MM.1S (cell line): Measurements from ENCODE around the gene TULP4.

Source experiments
- DNase-seq: peaks from one replicate; pipeline ENCODE4 v3.0.0-alpha.2; 2015
- H2AFZ ChIP-seq: fragments of 300-600 bp; sonication (generic); 2 replicates; pipeline ENCODE4 v1.6.0; 2016; ENCODE audit warnings: antibody characterized with exemption, low read length
- H3F3A ChIP-seq: fragments of 300-600 bp; sonication (generic); 2 replicates; pipeline ENCODE4 v1.6.1; 2016; ENCODE audit warnings: mild to moderate bottlenecking, antibody characterized with exemption, low read length, moderate library complexity, mixed read lengths; ENCODE audit not compliant: insufficient read depth
- H3K27ac ChIP-seq: fragments of 300-600 bp; sonication (generic); 2 replicates; pipeline ENCODE4 v1.5.1; 2016; ENCODE audit warnings: mild to moderate bottlenecking, low read length
- H3K27me3 ChIP-seq: fragments of 300-600 bp; sonication (generic); replicated peaks from 2 replicates; pipeline ENCODE4 v1.6.0; 2016; ENCODE audit warnings: low read length; ENCODE audit not compliant: insufficient read depth
- H3K36me3 ChIP-seq: fragments of 300-600 bp; sonication (generic); replicated peaks from 2 replicates; pipeline ENCODE4 v1.6.1; 2016; ENCODE audit warnings: mild to moderate bottlenecking, low read length, mixed read lengths; ENCODE audit not compliant: insufficient read depth
- H3K4me1 ChIP-seq: fragments of 300-600 bp; sonication (generic); 2 replicates; pipeline ENCODE4 v1.6.1; 2016; ENCODE audit warnings: low read length, mixed read lengths
- H3K4me2 ChIP-seq: fragments of 300-600 bp; sonication (generic); 2 replicates; pipeline ENCODE4 v1.6.0; 2016; ENCODE audit warnings: low read depth, low read length
- H3K4me3 ChIP-seq: fragments of 300-600 bp; sonication (generic); 2 replicates; pipeline ENCODE4 v1.5.1; 2016; ENCODE audit warnings: low read length, mixed read lengths
- H3K79me2 ChIP-seq: fragments of 300-600 bp; sonication (generic); 2 replicates; pipeline ENCODE4 v1.6.1; 2016; ENCODE audit warnings: mixed run types, low read length, mixed read lengths
- H3K9ac ChIP-seq: fragments of 300-600 bp; sonication (generic); 2 replicates; pipeline ENCODE4 v1.6.1; 2016; ENCODE audit warnings: low read length, mixed read lengths
- H3K9me2 ChIP-seq: fragments of 300-600 bp; sonication (generic); replicated peaks from 2 replicates; pipeline ENCODE4 v1.6.1; 2016; ENCODE audit warnings: mild to moderate bottlenecking, low read length, mixed read lengths; ENCODE audit not compliant: insufficient read depth
- H3K9me3 ChIP-seq: fragments of 300-600 bp; sonication (generic); replicated peaks from 2 replicates; pipeline ENCODE4 v1.6.1; 2016; ENCODE audit warnings: mild to moderate bottlenecking, low read length, mixed read lengths; ENCODE audit not compliant: insufficient read depth
- H4K20me1 ChIP-seq: fragments of 300-600 bp; sonication (generic); 2 replicates; pipeline ENCODE4 v1.6.1; 2016; ENCODE audit warnings: mild to moderate bottlenecking, low read length, moderate library complexity, mixed read lengths; ENCODE audit not compliant: insufficient read depth
- EZH2 ChIP-seq: fragments of 300-600 bp; sonication (generic); optimal IDR thresholded peaks from 2 replicates; pipeline ENCODE3; 2017; ENCODE audit warnings: low read depth, mild to moderate bottlenecking, antibody characterized with exemption, low read length, mixed read lengths
- EZH2phosphoT487 ChIP-seq: fragments of 300-600 bp; sonication (generic); IDR thresholded peaks from 2 replicates; pipeline ENCODE4 v1.6.1; 2018; ENCODE audit warnings: antibody characterized with exemption, low read length
- TF ChIP-seq, protein P1 (sequence below): fragments of 300-600 bp; sonication (generic); IDR thresholded peaks from 2 replicates; pipeline ENCODE4 v1.5.1; 2016; ENCODE audit warnings: antibody characterized with exemption, low read length, mixed read lengths

The TULP4 gene

GRCh38 chr6:158353883-158354877 lies 41.9 kb downstream of the TULP4 start:
- DNase-seq, result no peak
- no peaks in the 10 kb centered on the region for H3F3A ChIP-seq
- no peaks in the 10 kb centered on the region for H3K36me3 ChIP-seq
- TF ChIP-seq EZH2phosphoT487 (no peak), EZH2 (no peak)
- TF ChIP-seq, protein P1, sequence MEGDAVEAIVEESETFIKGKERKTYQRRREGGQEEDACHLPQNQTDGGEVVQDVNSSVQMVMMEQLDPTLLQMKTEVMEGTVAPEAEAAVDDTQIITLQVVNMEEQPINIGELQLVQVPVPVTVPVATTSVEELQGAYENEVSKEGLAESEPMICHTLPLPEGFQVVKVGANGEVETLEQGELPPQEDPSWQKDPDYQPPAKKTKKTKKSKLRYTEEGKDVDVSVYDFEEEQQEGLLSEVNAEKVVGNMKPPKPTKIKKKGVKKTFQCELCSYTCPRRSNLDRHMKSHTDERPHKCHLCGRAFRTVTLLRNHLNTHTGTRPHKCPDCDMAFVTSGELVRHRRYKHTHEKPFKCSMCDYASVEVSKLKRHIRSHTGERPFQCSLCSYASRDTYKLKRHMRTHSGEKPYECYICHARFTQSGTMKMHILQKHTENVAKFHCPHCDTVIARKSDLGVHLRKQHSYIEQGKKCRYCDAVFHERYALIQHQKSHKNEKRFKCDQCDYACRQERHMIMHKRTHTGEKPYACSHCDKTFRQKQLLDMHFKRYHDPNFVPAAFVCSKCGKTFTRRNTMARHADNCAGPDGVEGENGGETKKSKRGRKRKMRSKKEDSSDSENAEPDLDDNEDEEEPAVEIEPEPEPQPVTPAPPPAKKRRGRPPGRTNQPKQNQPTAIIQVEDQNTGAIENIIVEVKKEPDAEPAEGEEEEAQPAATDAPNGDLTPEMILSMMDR, result no peak
- no peaks in the 10 kb centered on the region for H3K27me3 ChIP-seq
- no peaks in the 10 kb centered on the region for H3K4me1 ChIP-seq
- H3K9me2 ChIP-seq, result no peaks in the 10 kb centered on the region
- no peak overlapping the region for H3K27ac ChIP-seq
- H3K4me2 ChIP-seq, result no peak overlapping the region
- no peaks in the 10 kb centered on the region for H3K79me2 ChIP-seq
- H2AFZ ChIP-seq, result no peak overlapping the region
- no peak overlapping the region for H3K4me3 ChIP-seq
- H4K20me1 ChIP-seq, result no peaks in the 10 kb centered on the region
- no peaks in the 10 kb centered on the region for H3K9me3 ChIP-seq
- H3K9ac ChIP-seq, result no peak overlapping the region

GRCh38 chr6:158356586-158357546 lies 44.6 kb downstream of the TULP4 start:
- TF ChIP-seq EZH2 (no peak), EZH2phosphoT487 (no peak)
- TF ChIP-seq, protein P1, result no peak
- no peak overlapping the region for H3K4me3 ChIP-seq
- no peak for DNase-seq
- no peaks in the 10 kb centered on the region for H3K36me3 ChIP-seq
- H3K9me2 ChIP-seq, result no peaks in the 10 kb centered on the region
- H2AFZ ChIP-seq, result no peak overlapping the region
- H3K9me3 ChIP-seq, result no peaks in the 10 kb centered on the region
- no peaks in the 10 kb centered on the region for H3F3A ChIP-seq
- no peaks in the 10 kb centered on the region for H3K79me2 ChIP-seq
- no peak overlapping the region for H3K27ac ChIP-seq
- H3K9ac ChIP-seq, result no peak overlapping the region
- H3K4me2 ChIP-seq, result no peak overlapping the region
- no peaks in the 10 kb centered on the region for H3K4me1 ChIP-seq
- H4K20me1 ChIP-seq, result no peaks in the 10 kb centered on the region
- H3K27me3 ChIP-seq, result no peaks in the 10 kb centered on the region

DNA sequence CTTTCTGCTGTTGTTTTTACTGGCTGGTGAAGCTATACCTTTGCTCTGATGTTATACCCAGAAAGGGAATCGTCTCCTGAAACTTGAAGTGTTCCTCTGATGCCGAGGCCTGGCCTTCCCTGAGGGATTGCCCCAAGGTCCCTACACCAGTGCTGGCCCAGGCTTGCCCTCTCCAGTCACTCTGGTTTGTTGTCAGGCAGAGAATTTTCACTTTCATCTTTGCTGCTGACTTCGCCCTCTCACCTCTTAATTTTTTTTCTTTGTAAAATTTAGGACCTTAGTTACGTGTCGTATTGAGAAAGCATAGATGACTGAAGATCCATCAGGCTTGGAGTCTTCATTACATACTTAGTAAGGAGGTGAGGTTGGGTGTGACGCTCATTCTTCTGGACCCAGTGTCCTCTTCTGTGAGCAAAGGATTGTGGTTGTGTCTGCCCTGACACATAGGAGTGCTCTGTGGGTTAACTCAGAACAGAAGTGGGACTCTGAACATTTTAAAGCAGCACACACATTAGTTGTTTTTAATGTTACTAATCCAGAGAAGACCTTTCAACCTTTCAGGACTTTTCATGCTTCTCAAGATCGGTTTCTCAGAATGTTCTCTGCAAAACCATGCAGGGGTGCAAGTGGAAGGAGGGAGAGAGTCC lies 45.4 kb downstream of the TULP4 start:
- H4K20me1 ChIP-seq, result no peaks in the 10 kb centered on the region
- H3K4me1 ChIP-seq, result no peaks in the 10 kb centered on the region
- H3K36me3 ChIP-seq, result no peaks in the 10 kb centered on the region
- no peaks in the 10 kb centered on the region for H3F3A ChIP-seq
- no peak overlapping the region for H2AFZ ChIP-seq
- no peaks in the 10 kb centered on the region for H3K9me2 ChIP-seq
- no peak overlapping the region for H3K9ac ChIP-seq
- H3K4me2 ChIP-seq, result no peak overlapping the region
- no peaks in the 10 kb centered on the region for H3K27me3 ChIP-seq
- H3K79me2 ChIP-seq, result no peaks in the 10 kb centered on the region
- no peak for DNase-seq
- H3K9me3 ChIP-seq, result no peaks in the 10 kb centered on the region
- no peak overlapping the region for H3K27ac ChIP-seq
- H3K4me3 ChIP-seq, result no peak overlapping the region
- TF ChIP-seq EZH2phosphoT487, result no peak
- TF ChIP-seq, protein P1, result no peak
- no peak for TF ChIP-seq EZH2
